HL-60 (cell line): ENCODE results near the gene ADAMTS20.

ENCODE experiments used
- DNase-seq, 2 experiments: peaks; one replicate each; pipeline ENCODE4 v3.0.0-alpha.2; 2010 to 2020; ENCODE audit warnings: low read depth in 1 of 2, low spot score in 1 of 2
- H3K27ac ChIP-seq: fragments of 250-450 bp; sonication (Bioruptor Pico); replicated peaks from 2 replicates; pipeline ENCODE4 v1.5.1; 2020; ENCODE audit warnings: mild to moderate bottlenecking, moderate library complexity
- H3K27me3 ChIP-seq: fragments of 250-450 bp; sonication (Bioruptor Pico); 2 replicates; pipeline ENCODE4 v1.5.1; 2021; ENCODE audit warnings: mild to moderate bottlenecking, moderate library complexity; ENCODE audit not compliant: insufficient read depth, poor library complexity, severe bottlenecking
- H3K4me3 ChIP-seq: replicated peaks from 2 replicates; pipeline ENCODE4 v1.5.1; 2011; ENCODE audit warnings: mild to moderate bottlenecking, control low read depth, low read length; ENCODE audit not compliant: insufficient read depth
- CTCF ChIP-seq: IDR thresholded peaks from one replicate; pipeline ENCODE4 v1.5.1; 2011; ENCODE audit warnings: low read length, control low read depth, inconsistent platforms; ENCODE audit not compliant: insufficient read depth
- GABPA ChIP-seq: IDR thresholded peaks from 2 replicates; pipeline ENCODE4 v1.6.1; 2012; ENCODE audit warnings: low read depth
- POLR2AphosphoS5 ChIP-seq: IDR thresholded peaks from 2 replicates; pipeline ENCODE4 v1.6.1; 2012; ENCODE audit warnings: low read depth
- SPI1 ChIP-seq: IDR thresholded peaks from 2 replicates; pipeline ENCODE4 v1.6.1; 2012; ENCODE audit warnings: low read depth, mild to moderate bottlenecking, borderline replicate concordance
- long read RNA-seq: library from polyadenylated mRNA; unstranded; transcript quantifications from one replicate; pipeline ENCODE4 v2.0.0, GENCODE V29; 2020
- TF ChIP-seq, protein P1 (sequence below): IDR thresholded peaks from 2 replicates; pipeline ENCODE4 v1.6.1; 2012; ENCODE audit warnings: low read depth; ENCODE audit not compliant: insufficient replicate concordance

Gene ADAMTS20
- long read RNA-seq, partial matches to known transcripts, result 0 of 4 reads
- long read RNA-seq, other reads (novel, unspliced or antisense), result 4 of 4 reads

DNA sequence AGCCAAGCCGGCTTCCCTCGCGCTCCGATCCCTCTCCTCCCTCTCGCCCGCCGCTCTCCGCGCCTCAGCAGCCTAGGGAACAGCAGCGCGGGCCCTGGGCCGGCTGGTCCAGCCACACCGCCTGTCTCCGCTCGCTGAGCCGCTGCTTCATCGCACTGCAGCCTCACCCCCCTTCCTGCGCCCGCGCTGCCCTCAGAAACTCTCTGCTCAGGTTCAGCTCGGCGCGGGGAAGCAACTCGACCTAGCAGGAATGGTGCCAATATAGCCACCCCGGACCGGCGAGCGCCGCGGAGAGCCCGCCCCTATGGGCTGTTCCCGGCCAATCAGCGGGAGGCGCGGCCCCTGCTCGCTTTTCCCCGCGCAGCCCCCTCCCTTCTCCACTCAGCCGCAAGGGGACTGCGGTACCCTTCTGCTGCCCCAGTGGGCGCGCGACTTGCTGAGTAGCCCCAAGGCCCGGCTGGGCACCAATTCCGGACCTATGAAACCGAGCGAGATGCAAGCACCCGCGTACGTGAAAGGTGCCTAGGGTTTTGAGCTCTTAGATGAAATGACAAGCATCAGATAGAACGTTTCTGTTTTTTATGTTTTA is at the start of gene ADAMTS20:
Gene ADAMTS20, minus strand, starts transcription at position 233 of the 589 bp plus-strand sequence. CDS start 282 bp downstream, outside the sequence.
- TF ChIP-seq CTCF (no peak), GABPA (no peak), SPI1 (no peak), POLR2AphosphoS5 (no peak)
- TF ChIP-seq, protein P1, sequence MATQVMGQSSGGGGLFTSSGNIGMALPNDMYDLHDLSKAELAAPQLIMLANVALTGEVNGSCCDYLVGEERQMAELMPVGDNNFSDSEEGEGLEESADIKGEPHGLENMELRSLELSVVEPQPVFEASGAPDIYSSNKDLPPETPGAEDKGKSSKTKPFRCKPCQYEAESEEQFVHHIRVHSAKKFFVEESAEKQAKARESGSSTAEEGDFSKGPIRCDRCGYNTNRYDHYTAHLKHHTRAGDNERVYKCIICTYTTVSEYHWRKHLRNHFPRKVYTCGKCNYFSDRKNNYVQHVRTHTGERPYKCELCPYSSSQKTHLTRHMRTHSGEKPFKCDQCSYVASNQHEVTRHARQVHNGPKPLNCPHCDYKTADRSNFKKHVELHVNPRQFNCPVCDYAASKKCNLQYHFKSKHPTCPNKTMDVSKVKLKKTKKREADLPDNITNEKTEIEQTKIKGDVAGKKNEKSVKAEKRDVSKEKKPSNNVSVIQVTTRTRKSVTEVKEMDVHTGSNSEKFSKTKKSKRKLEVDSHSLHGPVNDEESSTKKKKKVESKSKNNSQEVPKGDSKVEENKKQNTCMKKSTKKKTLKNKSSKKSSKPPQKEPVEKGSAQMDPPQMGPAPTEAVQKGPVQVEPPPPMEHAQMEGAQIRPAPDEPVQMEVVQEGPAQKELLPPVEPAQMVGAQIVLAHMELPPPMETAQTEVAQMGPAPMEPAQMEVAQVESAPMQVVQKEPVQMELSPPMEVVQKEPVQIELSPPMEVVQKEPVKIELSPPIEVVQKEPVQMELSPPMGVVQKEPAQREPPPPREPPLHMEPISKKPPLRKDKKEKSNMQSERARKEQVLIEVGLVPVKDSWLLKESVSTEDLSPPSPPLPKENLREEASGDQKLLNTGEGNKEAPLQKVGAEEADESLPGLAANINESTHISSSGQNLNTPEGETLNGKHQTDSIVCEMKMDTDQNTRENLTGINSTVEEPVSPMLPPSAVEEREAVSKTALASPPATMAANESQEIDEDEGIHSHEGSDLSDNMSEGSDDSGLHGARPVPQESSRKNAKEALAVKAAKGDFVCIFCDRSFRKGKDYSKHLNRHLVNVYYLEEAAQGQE, result no peak
- Histone ChIP-seq H3K4me3 (no peak within 1 kb of the TSS), H3K27ac (no peak within 1 kb of the TSS), H3K27me3 (peaks cover 20% of the 10 kb centered on the region)
- no peak for DNase-seq

GRCh38 chr12:43599708-43600107 is 47.7 kb upstream of the ADAMTS20 start:
- Histone ChIP-seq H3K27me3 (no peaks in the 10 kb centered on the region), H3K27ac (no peak overlapping the region), H3K4me3 (no peak overlapping the region)
- DNase-seq, result no peak
- TF ChIP-seq POLR2AphosphoS5 (no peak), GABPA (no peak), SPI1 (no peak), CTCF (no peak)
- TF ChIP-seq, protein P1, result no peak

DNA sequence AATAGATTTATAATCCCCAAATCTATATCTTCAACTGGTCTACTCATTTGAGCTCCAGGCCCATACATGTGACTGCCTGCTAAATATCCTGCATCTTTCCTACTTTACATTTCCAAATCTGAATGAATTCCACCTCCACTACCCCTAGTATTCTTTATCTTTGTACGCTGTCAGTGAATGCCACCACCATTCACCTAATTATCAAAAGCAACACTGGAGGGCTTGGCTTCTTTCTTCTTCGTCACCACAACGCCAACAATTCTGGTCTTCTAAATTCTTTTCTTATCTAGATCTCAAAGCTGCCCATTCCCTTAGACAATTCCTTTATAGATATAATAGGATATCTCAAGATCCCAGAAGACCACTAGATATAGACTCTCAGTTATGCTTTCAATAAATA is 47.1 kb upstream of the ADAMTS20 start:
- no peak overlapping the region for H3K4me3 ChIP-seq
- TF ChIP-seq CTCF (no peak), SPI1 (no peak), POLR2AphosphoS5 (no peak), GABPA (no peak)
- TF ChIP-seq, protein P1, result no peak
- H3K27me3 ChIP-seq, result no peaks in the 10 kb centered on the region
- H3K27ac ChIP-seq, result no peak overlapping the region
- no peak for DNase-seq
